Kidney epithelial cell (primary cell): ENCODE results near the gene MYO1B. TPM values are rescaled to one million over a fixed set of nuclear protein-coding genes. Genes with fewer than 3 reads are reported as not detected.

Source experiments
- DNase-seq: peaks from one replicate; pipeline ENCODE4 v3.0.0-alpha.2; 2010; ENCODE audit warnings: low read depth
- H3K27me3 ChIP-seq: 2 replicates; pipeline ENCODE4 v1.6.0; 2011; ENCODE audit warnings: low read length; ENCODE audit not compliant: control insufficient read depth, insufficient read depth
- H3K36me3 ChIP-seq: 2 replicates; pipeline ENCODE4 v1.5.1; 2011; ENCODE audit warnings: low read length; ENCODE audit not compliant: control insufficient read depth, insufficient read depth
- H3K4me3 ChIP-seq: 2 replicates; pipeline ENCODE4 v1.5.1; 2011; ENCODE audit warnings: low read depth, mild to moderate bottlenecking, control low read depth, low read length
- total RNA-seq: library from RNA; depleted of rRNA; stranded (reverse); fragments of >200 nt; gene quantifications from 2 replicates; pipeline ENCODE4 v1.2.3, GENCODE V29; 2015
- TF ChIP-seq, protein P1 (sequence below): IDR thresholded peaks from 2 replicates; pipeline ENCODE4 v1.5.1; 2011; ENCODE audit warnings: mild to moderate bottlenecking, moderate library complexity, low read length, control low read depth, inconsistent platforms; ENCODE audit not compliant: insufficient read depth, poor library complexity, severe bottlenecking

Gene MYO1B
- total RNA-seq, 1 donor from 2014 or later = 62.8 TPM

DNA sequence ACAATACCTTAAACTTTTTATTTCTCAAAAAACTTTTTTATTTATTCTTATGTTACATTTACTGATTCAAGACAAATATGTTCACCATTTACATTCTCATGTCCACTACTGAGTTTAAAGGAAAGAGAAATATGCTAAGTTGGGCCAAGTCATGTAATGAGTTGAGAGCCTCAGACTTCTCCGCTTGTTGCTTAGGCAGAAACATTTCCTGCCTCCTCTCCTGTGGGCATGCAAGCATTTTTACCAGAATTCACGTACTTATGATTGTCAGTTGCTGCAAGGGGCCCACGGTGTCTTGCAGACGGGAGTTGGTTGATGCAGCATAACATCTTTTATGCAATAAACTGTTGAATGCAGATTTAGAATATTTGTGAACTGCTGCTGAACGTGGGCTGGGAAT lies 51.8 kb downstream of the MYO1B start:
- TF ChIP-seq, protein P1, sequence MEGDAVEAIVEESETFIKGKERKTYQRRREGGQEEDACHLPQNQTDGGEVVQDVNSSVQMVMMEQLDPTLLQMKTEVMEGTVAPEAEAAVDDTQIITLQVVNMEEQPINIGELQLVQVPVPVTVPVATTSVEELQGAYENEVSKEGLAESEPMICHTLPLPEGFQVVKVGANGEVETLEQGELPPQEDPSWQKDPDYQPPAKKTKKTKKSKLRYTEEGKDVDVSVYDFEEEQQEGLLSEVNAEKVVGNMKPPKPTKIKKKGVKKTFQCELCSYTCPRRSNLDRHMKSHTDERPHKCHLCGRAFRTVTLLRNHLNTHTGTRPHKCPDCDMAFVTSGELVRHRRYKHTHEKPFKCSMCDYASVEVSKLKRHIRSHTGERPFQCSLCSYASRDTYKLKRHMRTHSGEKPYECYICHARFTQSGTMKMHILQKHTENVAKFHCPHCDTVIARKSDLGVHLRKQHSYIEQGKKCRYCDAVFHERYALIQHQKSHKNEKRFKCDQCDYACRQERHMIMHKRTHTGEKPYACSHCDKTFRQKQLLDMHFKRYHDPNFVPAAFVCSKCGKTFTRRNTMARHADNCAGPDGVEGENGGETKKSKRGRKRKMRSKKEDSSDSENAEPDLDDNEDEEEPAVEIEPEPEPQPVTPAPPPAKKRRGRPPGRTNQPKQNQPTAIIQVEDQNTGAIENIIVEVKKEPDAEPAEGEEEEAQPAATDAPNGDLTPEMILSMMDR = no peak
- H3K36me3 ChIP-seq = no peaks in the 10 kb centered on the region

DNA sequence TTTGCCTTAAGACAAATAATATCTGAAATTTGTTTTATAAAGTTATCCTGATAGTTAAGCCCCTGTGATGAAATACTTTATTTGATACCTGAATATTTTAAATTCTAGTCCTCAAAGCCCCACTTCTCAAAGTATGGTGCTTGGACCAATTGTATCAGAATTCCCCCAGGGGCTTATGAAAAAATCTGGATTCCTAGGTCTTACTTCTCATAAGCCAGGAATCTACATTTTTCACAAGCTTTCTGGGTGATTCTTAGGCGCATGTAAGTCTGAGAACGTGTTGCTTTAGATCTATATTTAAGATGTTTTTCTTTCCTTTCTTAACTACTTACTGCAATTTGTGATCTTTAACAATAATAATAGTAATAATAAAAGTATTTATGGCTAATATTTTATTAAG lies 53.1 kb downstream of the MYO1B start:
- Histone ChIP-seq H3K36me3 (no peaks in the 10 kb centered on the region), H3K4me3 (no peak overlapping the region), H3K27me3 (no peaks in the 10 kb centered on the region)
- TF ChIP-seq, protein P1 = no peak
- DNase-seq = no peak

More for the DNA sequence above, 51.8 kb downstream of the MYO1B start:
- Histone ChIP-seq H3K27me3 (no peaks in the 10 kb centered on the region), H3K4me3 (no peak overlapping the region)
- DNase-seq = no peak

DNA sequence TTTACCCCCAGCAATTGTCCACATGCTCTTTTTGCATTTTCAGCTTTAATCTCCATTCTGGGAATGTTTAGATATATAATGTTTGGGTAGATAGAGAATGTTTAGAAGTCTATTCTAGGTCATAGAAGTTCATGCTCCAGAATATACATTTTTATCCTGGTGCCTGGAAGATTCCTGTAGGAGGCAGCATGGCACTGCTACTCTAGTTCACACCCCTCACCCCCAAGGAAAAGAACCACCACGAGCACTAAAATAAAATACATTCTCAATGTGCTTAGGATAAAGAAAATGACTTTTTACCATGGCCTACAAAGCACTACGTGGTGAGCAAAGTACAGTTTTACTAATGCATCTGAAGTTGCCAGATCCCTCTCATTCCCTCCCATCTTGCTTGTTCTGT lies 53.8 kb downstream of the MYO1B start:
- TF ChIP-seq, protein P1 = peak; percentile 10
- Histone ChIP-seq H3K36me3 (no peaks in the 10 kb centered on the region), H3K4me3 (no peak overlapping the region), H3K27me3 (no peaks in the 10 kb centered on the region)
- no peak for DNase-seq

DNA sequence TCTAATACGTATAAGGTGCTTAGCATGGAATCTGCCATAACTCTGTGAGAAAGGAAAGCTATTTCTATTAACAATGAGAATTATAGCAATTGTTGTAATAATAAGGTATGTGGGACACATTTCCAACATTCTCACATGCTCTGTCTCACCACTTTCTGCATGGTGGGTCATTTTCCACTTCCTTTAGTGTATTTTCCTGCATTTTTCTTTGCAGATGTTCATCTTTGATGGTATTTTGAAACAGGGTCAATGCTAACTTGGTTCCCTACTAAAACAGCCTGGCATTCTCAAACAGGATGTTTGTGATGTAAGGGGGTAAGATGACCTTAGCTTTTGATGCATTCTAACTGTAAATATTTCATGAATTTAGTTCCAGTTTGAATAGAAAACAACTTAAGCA lies 54.7 kb downstream of the MYO1B start:
- TF ChIP-seq, protein P1 = no peak
- DNase-seq = no peak
- H3K27me3 ChIP-seq = no peaks in the 10 kb centered on the region
- H3K36me3 ChIP-seq = no peaks in the 10 kb centered on the region
- no peak overlapping the region for H3K4me3 ChIP-seq

DNA sequence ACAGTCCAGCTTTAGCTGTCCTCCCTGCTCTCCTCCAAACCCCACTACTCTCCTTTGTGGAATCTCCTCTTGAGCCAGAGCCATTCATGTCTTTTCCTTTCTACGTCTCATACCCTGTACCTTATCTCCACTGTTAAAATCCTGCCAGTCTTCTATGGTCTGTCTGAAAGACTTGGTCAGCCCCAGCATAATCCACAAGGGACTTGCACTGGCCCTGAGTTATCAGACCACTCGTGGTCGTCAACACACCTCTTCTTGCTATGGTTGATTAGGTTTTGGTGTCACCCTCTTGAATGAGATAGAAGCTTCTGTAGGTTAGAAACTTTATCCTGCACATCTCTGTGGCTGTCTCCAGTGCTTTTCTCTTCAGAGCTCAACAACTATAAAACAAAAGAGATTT lies 56.8 kb downstream of the MYO1B start:
- H3K36me3 ChIP-seq = no peaks in the 10 kb centered on the region
- no peak for DNase-seq
- TF ChIP-seq, protein P1 = no peak

DNA sequence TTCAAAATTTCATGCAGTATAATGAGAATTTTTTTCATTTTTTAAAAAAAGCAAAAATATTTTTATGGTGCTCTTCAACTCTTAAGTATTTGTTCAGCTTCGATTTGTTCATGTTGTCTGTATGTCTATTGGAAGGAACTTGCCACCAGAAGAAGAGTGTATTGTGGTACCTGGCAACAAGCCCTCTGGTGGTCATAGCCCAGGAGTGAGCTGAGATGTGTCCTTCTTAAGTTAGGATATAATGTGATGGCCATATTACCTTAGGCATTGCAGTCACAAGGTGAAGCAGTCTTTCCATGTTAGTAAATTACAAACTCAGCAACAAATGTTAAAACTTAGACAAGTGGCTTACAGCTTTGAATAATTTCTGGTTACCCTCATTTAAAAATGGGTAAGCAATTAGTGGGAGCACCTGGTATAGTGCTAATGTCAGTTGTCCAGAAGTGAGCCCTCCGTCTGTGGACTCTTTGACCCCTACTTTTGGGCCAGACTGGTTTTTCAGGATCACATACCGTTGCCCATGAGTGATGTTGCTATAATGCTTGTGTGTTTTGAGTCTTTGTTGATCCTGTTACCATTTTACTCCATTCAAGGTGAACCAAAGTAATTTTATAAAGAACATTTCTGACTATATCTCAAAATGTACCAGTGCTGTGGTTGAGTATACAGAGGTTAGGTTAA lies 57.4 kb downstream of the MYO1B start:
- no peaks in the 10 kb centered on the region for H3K36me3 ChIP-seq
- DNase-seq = no peak
- TF ChIP-seq, protein P1 = peak; percentile 39
- H3K4me3 ChIP-seq = no peak overlapping the region
- H3K27me3 ChIP-seq = no peaks in the 10 kb centered on the region

More for the DNA sequence above, 56.8 kb downstream of the MYO1B start:
- Histone ChIP-seq H3K4me3 (no peak overlapping the region), H3K27me3 (no peaks in the 10 kb centered on the region)
